Measurements from ENCODE around the gene TRIM74.
A peak's percentile ranks its signal among the peaks of the same experiment; 100 is the strongest.
"Not testable (repeated sequence)": the region's sequence is repeated elsewhere in the genome, so short reads cannot be mapped to it uniquely, and the experiment has no call there.

TRIM74 gene

GRCh38 chr7:72968980-72969516, at the start of gene TRIM74:
Gene TRIM74, minus strand, starts transcription at chr7:72969466. Its CDS starts 3,309 bp downstream, at chr7:72966157.
- DNase-seq: not testable (repeated sequence)

GRCh38 chr7:73006491-73006890, 37.2 kb upstream of the TRIM74 start:
- not testable (repeated sequence) for DNase-seq

- DNase-seq: peak; percentile 89
These were observed 36.6 kb upstream of the TRIM74 start for GRCh38 chr7:73005693-73006447.

- DNase-seq: not testable (repeated sequence)
These were observed 36.1 kb upstream of the TRIM74 start for GRCh38 chr7:73005356-73005692.

- DNase-seq: not testable (repeated sequence)
These were observed 28.7 kb upstream of the TRIM74 start for GRCh38 chr7:72997887-72998468.

GRCh38 chr7:72997447-72997846, 28.2 kb upstream of the TRIM74 start:
- DNase-seq: not testable (repeated sequence)

- DNase-seq: not testable (repeated sequence)
These were observed 26.2 kb upstream of the TRIM74 start for GRCh38 chr7:72995484-72995883.

- not testable (repeated sequence) for DNase-seq
These were observed 21.1 kb upstream of the TRIM74 start for GRCh38 chr7:72990146-72990913.

GRCh38 chr7:72982084-72982483, 12.8 kb upstream of the TRIM74 start:
- DNase-seq: not testable (repeated sequence)

GRCh38 chr7:72980382-72980781, 11.1 kb upstream of the TRIM74 start:
- not testable (repeated sequence) for DNase-seq

GRCh38 chr7:72976434-72976833, 7.2 kb upstream of the TRIM74 start:
- DNase-seq: not testable (repeated sequence)

- not testable (repeated sequence) for DNase-seq
These were observed 6.5 kb upstream of the TRIM74 start for GRCh38 chr7:72975656-72976286.

- DNase-seq: not testable (repeated sequence)
These were observed 5.5 kb upstream of the TRIM74 start for GRCh38 chr7:72974781-72975180.

- not testable (repeated sequence) for DNase-seq
These were observed 2.2 kb upstream of the TRIM74 start for GRCh38 chr7:72971505-72971904.

GRCh38 chr7:72969688-72970087, 422 bp upstream of the TRIM74 start:
- not testable (repeated sequence) for DNase-seq

GRCh38 chr7:72966892-72967291, 2.4 kb downstream of the TRIM74 start:
- not testable (repeated sequence) for DNase-seq

GRCh38 chr7:72965186-72965975, 3.9 kb downstream of the TRIM74 start:
- DNase-seq: not testable (repeated sequence)

- not testable (repeated sequence) for DNase-seq
These were observed 6.2 kb downstream of the TRIM74 start for GRCh38 chr7:72963056-72963455.

GRCh38 chr7:72961346-72961650, 8.0 kb downstream of the TRIM74 start:
- DNase-seq: not testable (repeated sequence)

- not testable (repeated sequence) for DNase-seq
These were observed 8.5 kb downstream of the TRIM74 start for GRCh38 chr7:72960626-72961345.

- DNase-seq: not testable (repeated sequence)
These were observed 9.2 kb downstream of the TRIM74 start for GRCh38 chr7:72960029-72960428.

Data from RPMI8226 (cell line).